ENCODE data around the gene ZNF235.

The ZNF235 gene

DNA sequence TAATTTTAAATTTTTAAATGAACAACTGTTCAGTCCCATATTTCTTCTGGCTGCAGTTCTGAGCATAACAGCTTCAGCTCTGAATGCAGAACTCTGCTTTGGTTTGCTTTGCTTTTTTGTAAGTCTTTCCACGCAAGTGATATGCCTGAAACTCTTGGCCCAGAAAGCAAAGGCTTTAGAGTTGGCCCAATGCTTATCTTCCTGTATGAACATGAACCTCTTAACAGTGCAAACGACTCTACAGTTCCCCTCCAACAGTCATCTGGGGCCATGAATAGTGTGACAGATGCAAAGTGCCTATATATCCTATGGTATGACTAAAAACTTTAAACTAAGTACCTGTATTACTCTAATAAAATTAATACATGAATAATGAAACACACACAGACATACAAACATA, 37.0 kb upstream of the ZNF235 start:
- TF ChIP-seq YY1 (IDR thresholded peaks at IDR 0.05; ENCODE audit: low read depth) (no peak), USF1 (IDR thresholded peaks at IDR 0.05) (no peak), NFIC (IDR thresholded peaks at IDR 0.05) (no peak), TEAD4 (IDR thresholded peaks at IDR 0.05) (no peak), TCF12 (IDR thresholded peaks at IDR 0.05; ENCODE audit: low read depth) (no peak), TAF1 (IDR thresholded peaks at IDR 0.05; ENCODE audit: low read depth) (no peak), REST (IDR thresholded peaks at IDR 0.05; ENCODE audit: low read depth) (no peak), EP300 (IDR thresholded peaks at IDR 0.05; ENCODE audit: borderline replicate concordance) (no peak), EGR1 (IDR thresholded peaks at IDR 0.05) (no peak), CREB1 (IDR thresholded peaks at IDR 0.05; ENCODE audit: low read depth) (no peak), FOXM1 (IDR thresholded peaks at IDR 0.05; ENCODE audit: borderline replicate concordance, low read depth) (no peak), CEBPB (IDR thresholded peaks at IDR 0.05) (no peak), RAD21 (IDR thresholded peaks at IDR 0.05; ENCODE audit: low read depth) (no peak), ZBTB7A (IDR thresholded peaks at IDR 0.05; ENCODE audit: low read depth) (no peak)
- TF ChIP-seq, protein P1, sequence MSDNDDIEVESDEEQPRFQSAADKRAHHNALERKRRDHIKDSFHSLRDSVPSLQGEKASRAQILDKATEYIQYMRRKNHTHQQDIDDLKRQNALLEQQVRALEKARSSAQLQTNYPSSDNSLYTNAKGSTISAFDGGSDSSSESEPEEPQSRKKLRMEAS (IDR thresholded peaks at IDR 0.05): no peak

GRCh38 chr19:44332145-44332544, 27.3 kb upstream of the ZNF235 start:
- TF ChIP-seq EP300 (IDR thresholded peaks at IDR 0.05; ENCODE audit: borderline replicate concordance) (no peak), YY1 (IDR thresholded peaks at IDR 0.05; ENCODE audit: low read depth) (no peak), USF1 (IDR thresholded peaks at IDR 0.05) (no peak), ZBTB7A (IDR thresholded peaks at IDR 0.05; ENCODE audit: low read depth) (no peak), TCF12 (IDR thresholded peaks at IDR 0.05; ENCODE audit: low read depth) (no peak), TEAD4 (IDR thresholded peaks at IDR 0.05) (no peak), FOXM1 (IDR thresholded peaks at IDR 0.05; ENCODE audit: borderline replicate concordance, low read depth) (no peak), EGR1 (IDR thresholded peaks at IDR 0.05) (no peak), CEBPB (IDR thresholded peaks at IDR 0.05) (no peak), REST (IDR thresholded peaks at IDR 0.05; ENCODE audit: low read depth) (no peak), RAD21 (IDR thresholded peaks at IDR 0.05; ENCODE audit: low read depth) (no peak), CREB1 (IDR thresholded peaks at IDR 0.05; ENCODE audit: low read depth) (no peak)
- TF ChIP-seq, protein P1 (IDR thresholded peaks at IDR 0.05): no peak

- no peak for TF ChIP-seq TAF1 (IDR thresholded peaks at IDR 0.05; ENCODE audit: low read depth)
- peak; percentile 29; the same call in 1 of the 2 replicates for TF ChIP-seq TEAD4 (IDR thresholded peaks at IDR 0.05)
- TF ChIP-seq REST (IDR thresholded peaks at IDR 0.05; ENCODE audit: low read depth): no peak
- peak; percentile 86 for TF ChIP-seq NFIC (IDR thresholded peaks at IDR 0.05)
Observed at GRCh38 chr19:44315883-44316282, 11.1 kb upstream of the ZNF235 start.

DNA sequence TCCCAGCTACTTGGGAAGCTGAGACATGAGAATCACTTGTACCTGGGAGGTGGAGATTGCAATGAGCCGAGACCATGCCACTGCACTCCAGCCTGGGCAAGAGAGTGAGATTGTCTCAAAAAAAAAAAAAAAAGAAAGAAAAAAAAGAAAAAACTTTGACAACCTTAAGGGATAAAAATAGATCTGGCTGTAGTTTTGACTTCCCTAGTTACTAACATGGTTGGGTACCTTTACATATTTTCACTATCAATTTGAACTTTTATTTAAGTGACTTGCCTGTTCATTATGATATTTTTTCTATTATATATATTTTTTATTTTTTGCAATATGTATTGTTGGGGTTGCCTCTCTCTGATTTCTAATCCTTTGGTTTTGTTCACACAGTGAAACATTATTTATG, 8.4 kb upstream of the ZNF235 start:
- TF ChIP-seq TAF1 (IDR thresholded peaks at IDR 0.05; ENCODE audit: low read depth) (no peak), ZBTB7A (IDR thresholded peaks at IDR 0.05; ENCODE audit: low read depth) (no peak), RAD21 (IDR thresholded peaks at IDR 0.05; ENCODE audit: low read depth) (no peak), NFIC (IDR thresholded peaks at IDR 0.05) (no peak), REST (IDR thresholded peaks at IDR 0.05; ENCODE audit: low read depth) (no peak), TCF12 (IDR thresholded peaks at IDR 0.05; ENCODE audit: low read depth) (no peak), TEAD4 (IDR thresholded peaks at IDR 0.05) (no peak), CREB1 (IDR thresholded peaks at IDR 0.05; ENCODE audit: low read depth) (no peak), FOXM1 (IDR thresholded peaks at IDR 0.05; ENCODE audit: borderline replicate concordance, low read depth) (no peak), EGR1 (IDR thresholded peaks at IDR 0.05) (no peak), CEBPB (IDR thresholded peaks at IDR 0.05) (no peak), YY1 (IDR thresholded peaks at IDR 0.05; ENCODE audit: low read depth) (no peak), USF1 (IDR thresholded peaks at IDR 0.05) (no peak), EP300 (IDR thresholded peaks at IDR 0.05; ENCODE audit: borderline replicate concordance) (no peak)
- TF ChIP-seq, protein P1 (IDR thresholded peaks at IDR 0.05): no peak

All from Ishikawa (cell line).